ENCODE results near the gene ATP1A3.
A peak's percentile ranks its signal among the peaks of the same experiment; 100 is the strongest.

Gene ATP1A3

GRCh38 chr19:41932259-41932719, 61.7 kb downstream of the ATP1A3 start:
- H3K4me3 ChIP-seq (ENCODE audit: low read depth, low read length), result no peak overlapping the region
- DNase-seq (ENCODE audit: low read depth), result no peak
- TF ChIP-seq CTCF (IDR thresholded peaks at IDR 0.05; ENCODE audit: insufficient read depth, low read depth, low read length, missing control alignments), result no peak

GRCh38 chr19:41930926-41931592, 63.0 kb downstream of the ATP1A3 start:
- DNase-seq (ENCODE audit: low read depth), result peak; percentile 46
- no peak overlapping the region for H3K4me3 ChIP-seq (ENCODE audit: low read depth, low read length)
- TF ChIP-seq CTCF (IDR thresholded peaks at IDR 0.05; ENCODE audit: insufficient read depth, low read depth, low read length, missing control alignments), result peak; percentile 51

DNA sequence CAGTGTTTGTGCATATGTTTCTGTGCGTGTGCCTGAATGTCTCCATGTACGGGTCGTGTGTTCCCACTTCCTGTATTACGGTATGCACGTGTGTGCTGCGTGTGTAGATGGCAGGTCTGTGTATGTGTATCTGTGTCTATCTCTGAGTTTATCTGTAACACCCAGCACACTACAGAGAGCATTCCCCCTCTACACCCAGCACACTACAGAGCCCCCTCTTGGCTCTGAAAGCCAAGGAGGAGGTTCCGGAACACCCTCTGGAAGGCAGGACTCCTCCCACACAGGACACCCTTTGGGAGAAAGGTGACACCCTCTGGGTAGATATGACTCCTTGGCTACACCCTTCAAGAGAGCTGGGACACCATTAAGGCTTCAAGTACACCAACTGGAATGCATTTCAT, 63.7 kb downstream of the ATP1A3 start:
- TF ChIP-seq CTCF (IDR thresholded peaks at IDR 0.05; ENCODE audit: insufficient read depth, low read depth, low read length, missing control alignments), result no peak
- no peak for DNase-seq (ENCODE audit: low read depth)
- no peak overlapping the region for H3K4me3 ChIP-seq (ENCODE audit: low read depth, low read length)

GRCh38 chr19:41929536-41930071, 64.4 kb downstream of the ATP1A3 start:
- no peak overlapping the region for H3K4me3 ChIP-seq (ENCODE audit: low read depth, low read length)
- no peak for TF ChIP-seq CTCF (IDR thresholded peaks at IDR 0.05; ENCODE audit: insufficient read depth, low read depth, low read length, missing control alignments)

GRCh38 chr19:41928754-41929535, 65.1 kb downstream of the ATP1A3 start:
- DNase-seq (ENCODE audit: low read depth), result peak; percentile 53
- peak overlapping the region; percentile 42 for H3K4me3 ChIP-seq (ENCODE audit: low read depth, low read length)
- no peak for TF ChIP-seq CTCF (IDR thresholded peaks at IDR 0.05; ENCODE audit: insufficient read depth, low read depth, low read length, missing control alignments)

More at GRCh38 chr19:41929536-41930071, 64.4 kb downstream of the ATP1A3 start:
- no peak for DNase-seq (ENCODE audit: low read depth)

DNA sequence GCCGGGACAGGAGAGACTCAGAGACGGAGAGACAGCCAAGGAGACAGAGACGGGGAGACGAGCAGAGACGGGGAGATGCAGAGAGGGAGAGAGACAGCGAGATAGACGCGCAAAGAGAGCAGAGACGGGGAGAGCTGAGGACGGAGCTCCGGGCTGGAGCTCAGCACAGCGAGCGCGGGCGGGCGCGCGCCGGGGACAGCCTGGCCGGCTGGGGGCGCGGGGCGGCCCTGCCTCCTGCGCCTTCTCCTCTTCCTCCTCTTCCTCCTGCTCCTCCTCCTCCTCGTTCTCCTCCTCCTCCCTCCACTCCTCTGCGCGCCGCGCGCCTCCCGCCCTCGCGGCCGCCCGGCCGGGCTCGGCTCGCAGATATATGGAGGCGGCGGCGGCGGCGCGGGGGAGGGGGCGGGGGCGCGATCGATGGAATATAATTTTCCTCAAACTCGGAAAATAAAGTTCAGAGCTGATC, 65.8 kb downstream of the ATP1A3 start, which contains the start of gene ERFL:
TSS of gene ERFL (minus strand) at position 229 of the 463 bp plus-strand sequence. CDS start 15,530 bp downstream, outside the sequence.
- peak within 1 kb of the TSS; percentile 42 for H3K4me3 ChIP-seq (ENCODE audit: low read depth, low read length)
- DNase-seq (ENCODE audit: low read depth), result no peak
- TF ChIP-seq CTCF (IDR thresholded peaks at IDR 0.05; ENCODE audit: insufficient read depth, low read depth, low read length, missing control alignments), result no peak
